Activated CD4-positive, alpha-beta T cell treated with anti-CD3 and anti-CD28 coated beads for 4 hours (primary cell): ENCODE results near the gene FBRSL1.

Experiments used
- DNase-seq, 2 donors: peaks; one replicate each; pipeline ENCODE4 v3.0.0-alpha.2; 2020

Gene FBRSL1

GRCh38 chr12:132484891-132485441, 5.0 kb upstream of the FBRSL1 start:
- no peak for DNase-seq

GRCh38 chr12:132485619-132486018, 4.3 kb upstream of the FBRSL1 start:
- no peak for DNase-seq

- no peak for DNase-seq
Measured at GRCh38 chr12:132486168-132486567, 3.8 kb upstream of the FBRSL1 start.

GRCh38 chr12:132486576-132486975, 3.4 kb upstream of the FBRSL1 start:
- no peak for DNase-seq

GRCh38 chr12:132487311-132487741, 2.6 kb upstream of the FBRSL1 start:
- DNase-seq, result no peak

- peak; percentile 20 to 43 for DNase-seq
Measured at GRCh38 chr12:132488127-132489077, 1.5 kb upstream of the FBRSL1 start.

GRCh38 chr12:132489078-132489601, 811 bp upstream of the FBRSL1 start:
- peak; percentile 55 to 67 for DNase-seq

- no peak for DNase-seq
Measured at GRCh38 chr12:132490422-132491137, 629 bp downstream of the FBRSL1 start.

- no peak for DNase-seq
Measured at GRCh38 chr12:132491138-132491663, 1.2 kb downstream of the FBRSL1 start.

GRCh38 chr12:132491761-132492378, 1.9 kb downstream of the FBRSL1 start:
- no peak for DNase-seq

GRCh38 chr12:132492522-132492921, 2.6 kb downstream of the FBRSL1 start:
- no peak for DNase-seq

- no peak for DNase-seq
Measured at GRCh38 chr12:132492951-132493350, 3.0 kb downstream of the FBRSL1 start.

- no peak for DNase-seq
Measured at GRCh38 chr12:132493482-132494178, 3.7 kb downstream of the FBRSL1 start.

- DNase-seq, result no peak
Measured at GRCh38 chr12:132494294-132495164, 4.6 kb downstream of the FBRSL1 start.

- DNase-seq, result no peak
Measured at GRCh38 chr12:132495165-132495544, 5.2 kb downstream of the FBRSL1 start.

GRCh38 chr12:132495629-132496357, 5.8 kb downstream of the FBRSL1 start:
- DNase-seq, result no peak

- DNase-seq, result no peak
Measured at GRCh38 chr12:132496358-132496669, 6.4 kb downstream of the FBRSL1 start.

- DNase-seq, result no peak
Measured at GRCh38 chr12:132496710-132497109, 6.8 kb downstream of the FBRSL1 start.

GRCh38 chr12:132497514-132498405, 7.8 kb downstream of the FBRSL1 start:
- no peak for DNase-seq
